ENCODE results near the gene EVI5. TPM values are rescaled to one million over a fixed set of nuclear protein-coding genes. Genes with fewer than 3 reads are reported as not detected.

EVI5 gene
- total RNA-seq, 1 donor from 2014 or later, result 40.0 TPM

GRCh38 chr1:92804721-92805201, 19.9 kb upstream of the EVI5 start:
- Mint-ChIP-seq H3K4me3 (no peak overlapping the region), H3K36me3 (no peaks in the 10 kb centered on the region), H3K27me3 (ENCODE audit: low read depth) (no peaks in the 10 kb centered on the region), H3K27ac (peak overlapping the region; percentile 90), H3K4me1 (peaks cover 6% of the 10 kb centered on the region), H3K9me3 (peaks cover 24% of the 10 kb centered on the region)
- TF ChIP-seq CTCF (IDR thresholded peaks at IDR 0.05; ENCODE audit: unreplicated experiment), result no peak
- DNase-seq (ENCODE audit: low spot score in 2 of 2, unreplicated experiment in 2 of 2), result no peak

- no peak for TF ChIP-seq CTCF (IDR thresholded peaks at IDR 0.05; ENCODE audit: unreplicated experiment)
- H3K36me3 Mint-ChIP-seq, result no peaks in the 10 kb centered on the region
- DNase-seq (ENCODE audit: low spot score in 2 of 2, unreplicated experiment in 2 of 2), result no peak
- H3K9me3 Mint-ChIP-seq, result peaks cover 24% of the 10 kb centered on the region
- peaks cover 6% of the 10 kb centered on the region for H3K4me1 Mint-ChIP-seq
- H3K4me3 Mint-ChIP-seq, result no peak overlapping the region
- H3K27me3 Mint-ChIP-seq (ENCODE audit: low read depth), result no peaks in the 10 kb centered on the region
- no peak overlapping the region for H3K27ac Mint-ChIP-seq
Measured at GRCh38 chr1:92803140-92803887, 18.4 kb upstream of the EVI5 start.

GRCh38 chr1:92797961-92798360, 13.1 kb upstream of the EVI5 start:
- Mint-ChIP-seq H3K4me3 (no peak overlapping the region), H3K36me3 (no peaks in the 10 kb centered on the region), H3K27ac (peak overlapping the region; percentile 20), H3K4me1 (no peaks in the 10 kb centered on the region), H3K27me3 (ENCODE audit: low read depth) (no peaks in the 10 kb centered on the region), H3K9me3 (peaks cover 12% of the 10 kb centered on the region)
- DNase-seq (ENCODE audit: low spot score in 2 of 2, unreplicated experiment in 2 of 2), result no peak
- TF ChIP-seq CTCF (IDR thresholded peaks at IDR 0.05; ENCODE audit: unreplicated experiment), result no peak

GRCh38 chr1:92797297-92797696, 12.4 kb upstream of the EVI5 start:
- H3K4me3 Mint-ChIP-seq, result no peak overlapping the region
- no peak for DNase-seq (ENCODE audit: low spot score in 2 of 2, unreplicated experiment in 2 of 2)
- H3K36me3 Mint-ChIP-seq, result no peaks in the 10 kb centered on the region

GRCh38 chr1:92795166-92795565, 10.3 kb upstream of the EVI5 start:
- TF ChIP-seq CTCF (IDR thresholded peaks at IDR 0.05; ENCODE audit: unreplicated experiment), result no peak
- H3K27ac Mint-ChIP-seq, result no peak overlapping the region
- H3K36me3 Mint-ChIP-seq, result no peaks in the 10 kb centered on the region
- peaks cover 5% of the 10 kb centered on the region for H3K9me3 Mint-ChIP-seq
- no peaks in the 10 kb centered on the region for H3K4me1 Mint-ChIP-seq
- H3K4me3 Mint-ChIP-seq, result no peak overlapping the region
- H3K27me3 Mint-ChIP-seq (ENCODE audit: low read depth), result no peaks in the 10 kb centered on the region
- no peak for DNase-seq (ENCODE audit: low spot score in 2 of 2, unreplicated experiment in 2 of 2)

More at GRCh38 chr1:92797297-92797696, 12.4 kb upstream of the EVI5 start:
- TF ChIP-seq CTCF (IDR thresholded peaks at IDR 0.05; ENCODE audit: unreplicated experiment), result no peak
- no peak overlapping the region for H3K27ac Mint-ChIP-seq
- H3K4me1 Mint-ChIP-seq, result no peaks in the 10 kb centered on the region
- no peaks in the 10 kb centered on the region for H3K27me3 Mint-ChIP-seq (ENCODE audit: low read depth)
- H3K9me3 Mint-ChIP-seq, result peaks cover 12% of the 10 kb centered on the region
